Progenitor cell of endocrine pancreas (in vitro differentiated cells): ENCODE results near the gene RALGDS. TPM values are rescaled to one million over a fixed set of nuclear protein-coding genes. Genes with fewer than 3 reads are reported as not detected.
"Not testable (repeated sequence)": the region's sequence is repeated elsewhere in the genome, so short reads cannot be mapped to it uniquely, and the experiment has no call there.

ENCODE experiments used
- DNase-seq: peaks from one replicate; pipeline ENCODE4 v3.0.0; 2021; ENCODE audit warnings: low spot score; ENCODE audit not compliant: unreplicated experiment
- H3K27ac Mint-ChIP-seq: 2 replicates; pipeline ENCODE4 v1.8.0; 2021; ENCODE audit warnings: mild to moderate bottlenecking, moderate library complexity, mixed read lengths
- H3K27me3 Mint-ChIP-seq: 2 replicates; pipeline ENCODE4 v1.8.0; 2021; ENCODE audit warnings: mixed read lengths
- H3K36me3 Mint-ChIP-seq: 2 replicates; pipeline ENCODE4 v1.8.0; 2022; ENCODE audit warnings: mixed read lengths; ENCODE audit not compliant: insufficient read depth
- H3K4me1 Mint-ChIP-seq: 2 replicates; pipeline ENCODE4 v1.8.0; 2021; ENCODE audit warnings: low read depth, mixed read lengths
- H3K4me3 Mint-ChIP-seq: 2 replicates; pipeline ENCODE4 v1.8.0; 2021; ENCODE audit warnings: low read depth, mild to moderate bottlenecking, moderate library complexity, mixed read lengths
- H3K9me3 Mint-ChIP-seq: 2 replicates; pipeline ENCODE4 v1.8.0; 2021; ENCODE audit warnings: low read depth, mixed read lengths
- long read RNA-seq: library from polyadenylated mRNA; unstranded; transcript quantifications from one replicate; pipeline ENCODE4 v2.0.0, GENCODE V29; 2020
- total RNA-seq: library from RNA; stranded (reverse); gene quantifications from 2 replicates; pipeline ENCODE4 v1.2.1, GENCODE V29; 2021
- TF ChIP-seq, protein P1 (sequence below): fragments of 200-600 bp; sonication (generic); IDR thresholded peaks from one replicate; pipeline ENCODE4 v1.5.0; 2021; ENCODE audit warnings: antibody characterized with exemption, mild to moderate bottlenecking; ENCODE audit not compliant: unreplicated experiment

The RALGDS gene
- 82.3 and 84.6 TPM in 2 replicates for total RNA-seq
- long read RNA-seq, partial matches to known transcripts, result 1 of 5 reads
- long read RNA-seq, other reads (novel, unspliced or antisense), result 4 of 5 reads

GRCh38 chr9:133121198-133121914 is at the start of gene RALGDS:
RALGDS (minus strand) TSS chr9:133121240; CDS start chr9:133121154, 86 bp downstream.
- no peaks in the 10 kb centered on the region for H3K27me3 Mint-ChIP-seq
- peak within 1 kb of the TSS; percentile 73 for H3K27ac Mint-ChIP-seq

GRCh38 chr9:133170716-133171115 is 49.7 kb upstream of the RALGDS start:
- no peak for DNase-seq
- no peak overlapping the region for H3K27ac Mint-ChIP-seq
- no peaks in the 10 kb centered on the region for H3K36me3 Mint-ChIP-seq
- no peak overlapping the region for H3K4me3 Mint-ChIP-seq
- peaks cover 12% of the 10 kb centered on the region for H3K27me3 Mint-ChIP-seq
- TF ChIP-seq, protein P1, sequence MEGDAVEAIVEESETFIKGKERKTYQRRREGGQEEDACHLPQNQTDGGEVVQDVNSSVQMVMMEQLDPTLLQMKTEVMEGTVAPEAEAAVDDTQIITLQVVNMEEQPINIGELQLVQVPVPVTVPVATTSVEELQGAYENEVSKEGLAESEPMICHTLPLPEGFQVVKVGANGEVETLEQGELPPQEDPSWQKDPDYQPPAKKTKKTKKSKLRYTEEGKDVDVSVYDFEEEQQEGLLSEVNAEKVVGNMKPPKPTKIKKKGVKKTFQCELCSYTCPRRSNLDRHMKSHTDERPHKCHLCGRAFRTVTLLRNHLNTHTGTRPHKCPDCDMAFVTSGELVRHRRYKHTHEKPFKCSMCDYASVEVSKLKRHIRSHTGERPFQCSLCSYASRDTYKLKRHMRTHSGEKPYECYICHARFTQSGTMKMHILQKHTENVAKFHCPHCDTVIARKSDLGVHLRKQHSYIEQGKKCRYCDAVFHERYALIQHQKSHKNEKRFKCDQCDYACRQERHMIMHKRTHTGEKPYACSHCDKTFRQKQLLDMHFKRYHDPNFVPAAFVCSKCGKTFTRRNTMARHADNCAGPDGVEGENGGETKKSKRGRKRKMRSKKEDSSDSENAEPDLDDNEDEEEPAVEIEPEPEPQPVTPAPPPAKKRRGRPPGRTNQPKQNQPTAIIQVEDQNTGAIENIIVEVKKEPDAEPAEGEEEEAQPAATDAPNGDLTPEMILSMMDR, result no peak
- H3K4me1 Mint-ChIP-seq, result no peaks in the 10 kb centered on the region
- no peaks in the 10 kb centered on the region for H3K9me3 Mint-ChIP-seq

More at GRCh38 chr9:133121198-133121914, at the start of gene RALGDS:
- Mint-ChIP-seq H3K4me1 (peaks cover 17% of the 10 kb centered on the region), H3K36me3 (no peaks in the 10 kb centered on the region), H3K4me3 (peak within 1 kb of the TSS; percentile 76), H3K9me3 (no peaks in the 10 kb centered on the region)
- TF ChIP-seq, protein P1, result no peak
- peak; percentile 76 for DNase-seq

DNA sequence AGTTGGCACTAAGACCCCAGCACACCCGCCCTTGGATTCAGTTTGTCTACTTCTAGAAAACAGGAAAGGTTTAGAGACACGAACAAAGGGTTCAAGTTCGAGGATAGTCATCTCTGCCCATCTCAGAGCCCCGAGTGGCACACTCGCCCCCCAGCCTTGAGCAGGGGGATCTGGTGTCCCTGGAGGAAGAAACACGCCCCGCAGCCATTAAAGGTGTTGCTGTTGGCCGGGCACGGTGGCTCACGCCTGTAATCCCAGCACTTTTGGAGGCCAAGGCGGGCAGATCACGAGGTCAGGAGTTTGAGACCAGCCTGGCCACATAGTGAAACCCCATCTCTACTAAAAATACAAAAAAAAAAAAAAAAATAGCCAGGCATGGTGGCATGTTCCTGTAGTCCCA is 48.6 kb upstream of the RALGDS start:
- H3K4me1 Mint-ChIP-seq, H3K36me3 Mint-ChIP-seq, H3K4me3 Mint-ChIP-seq, DNase-seq, H3K9me3 Mint-ChIP-seq, H3K27ac Mint-ChIP-seq: not testable (repeated sequence)
- peaks cover 13% of the 10 kb centered on the region for H3K27me3 Mint-ChIP-seq

- H3K27me3 Mint-ChIP-seq, result peaks cover 14% of the 10 kb centered on the region
- H3K4me1 Mint-ChIP-seq, result no peaks in the 10 kb centered on the region
- no peaks in the 10 kb centered on the region for H3K9me3 Mint-ChIP-seq
- no peak overlapping the region for H3K27ac Mint-ChIP-seq
- TF ChIP-seq, protein P1, result no peak
- no peaks in the 10 kb centered on the region for H3K36me3 Mint-ChIP-seq
- H3K4me3 Mint-ChIP-seq, result no peak overlapping the region
- DNase-seq, result no peak
These were observed 48.1 kb upstream of the RALGDS start for GRCh38 chr9:133169102-133169501.

DNA sequence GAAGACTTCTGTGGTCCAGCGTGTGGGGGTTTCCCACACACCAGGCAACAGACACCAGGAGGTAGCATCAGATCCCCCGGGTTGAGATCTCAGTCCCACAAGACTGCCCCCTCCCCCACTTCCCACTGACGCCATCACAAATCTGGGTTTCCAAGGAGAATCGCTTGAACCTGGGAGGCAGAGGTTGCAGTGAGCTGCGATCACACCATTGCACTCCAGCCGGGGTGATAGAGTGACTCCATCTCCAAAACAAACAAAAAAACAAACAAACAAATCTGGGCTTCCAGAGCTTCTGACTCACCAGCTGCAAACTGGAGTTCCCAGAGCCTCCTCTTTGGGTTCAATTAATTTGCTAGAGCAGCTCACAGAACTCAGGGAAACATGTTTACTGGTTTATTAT is 47.4 kb upstream of the RALGDS start:
- TF ChIP-seq, protein P1, result no peak
- H3K4me1 Mint-ChIP-seq, result peaks cover 2% of the 10 kb centered on the region
- no peak for DNase-seq
- H3K27ac Mint-ChIP-seq, result no peak overlapping the region
- no peak overlapping the region for H3K4me3 Mint-ChIP-seq
- H3K9me3 Mint-ChIP-seq, result no peaks in the 10 kb centered on the region
- no peaks in the 10 kb centered on the region for H3K36me3 Mint-ChIP-seq
- H3K27me3 Mint-ChIP-seq, result peaks cover 13% of the 10 kb centered on the region

- H3K9me3 Mint-ChIP-seq, result no peaks in the 10 kb centered on the region
These were observed 46.7 kb upstream of the RALGDS start for GRCh38 chr9:133167769-133168168.

More at GRCh38 chr9:133167769-133168168, 46.7 kb upstream of the RALGDS start:
- peaks cover 2% of the 10 kb centered on the region for H3K4me1 Mint-ChIP-seq
- TF ChIP-seq, protein P1, result no peak
- peaks cover 15% of the 10 kb centered on the region for H3K27me3 Mint-ChIP-seq
- no peak overlapping the region for H3K27ac Mint-ChIP-seq
- H3K4me3 Mint-ChIP-seq, result no peak overlapping the region
- no peak for DNase-seq
- H3K36me3 Mint-ChIP-seq, result no peaks in the 10 kb centered on the region
